Measurements from ENCODE around the gene SARDH.

DNA sequence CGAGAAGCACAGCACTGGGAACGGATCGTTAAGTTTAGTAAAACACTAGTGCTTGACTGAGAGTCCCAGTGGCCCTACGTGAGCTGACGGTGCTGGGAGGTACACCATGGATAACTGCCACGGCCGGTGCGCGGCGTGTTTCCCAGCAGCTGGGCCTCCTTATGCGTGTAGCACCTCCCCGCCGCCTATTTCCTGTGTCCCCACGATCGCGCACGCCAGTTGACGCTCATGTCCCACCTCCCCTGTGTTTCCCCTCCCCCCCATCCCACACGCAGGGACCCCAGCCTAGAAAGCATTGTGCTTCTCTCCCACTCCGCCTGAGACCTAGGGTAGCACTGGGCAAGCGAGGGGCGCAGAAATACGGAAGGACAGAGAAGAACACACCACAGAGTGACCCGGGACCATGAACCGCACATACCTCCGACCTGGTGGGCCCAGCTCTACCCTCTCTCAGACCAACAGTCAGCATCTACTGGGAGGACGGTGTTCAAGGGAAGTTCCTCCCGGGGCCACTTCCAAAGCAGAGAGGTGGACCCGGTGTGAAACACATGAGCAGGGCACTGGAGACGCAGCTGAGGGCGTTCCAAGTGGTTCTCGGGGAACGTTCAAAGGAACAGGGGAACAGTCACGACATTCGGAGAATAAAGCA, 56.4 kb downstream of the SARDH start:
- TF ChIP-seq, protein P1, sequence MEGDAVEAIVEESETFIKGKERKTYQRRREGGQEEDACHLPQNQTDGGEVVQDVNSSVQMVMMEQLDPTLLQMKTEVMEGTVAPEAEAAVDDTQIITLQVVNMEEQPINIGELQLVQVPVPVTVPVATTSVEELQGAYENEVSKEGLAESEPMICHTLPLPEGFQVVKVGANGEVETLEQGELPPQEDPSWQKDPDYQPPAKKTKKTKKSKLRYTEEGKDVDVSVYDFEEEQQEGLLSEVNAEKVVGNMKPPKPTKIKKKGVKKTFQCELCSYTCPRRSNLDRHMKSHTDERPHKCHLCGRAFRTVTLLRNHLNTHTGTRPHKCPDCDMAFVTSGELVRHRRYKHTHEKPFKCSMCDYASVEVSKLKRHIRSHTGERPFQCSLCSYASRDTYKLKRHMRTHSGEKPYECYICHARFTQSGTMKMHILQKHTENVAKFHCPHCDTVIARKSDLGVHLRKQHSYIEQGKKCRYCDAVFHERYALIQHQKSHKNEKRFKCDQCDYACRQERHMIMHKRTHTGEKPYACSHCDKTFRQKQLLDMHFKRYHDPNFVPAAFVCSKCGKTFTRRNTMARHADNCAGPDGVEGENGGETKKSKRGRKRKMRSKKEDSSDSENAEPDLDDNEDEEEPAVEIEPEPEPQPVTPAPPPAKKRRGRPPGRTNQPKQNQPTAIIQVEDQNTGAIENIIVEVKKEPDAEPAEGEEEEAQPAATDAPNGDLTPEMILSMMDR (conservative IDR thresholded peaks at IDR 0.05; ENCODE audit: low read length): no peak
- no peak for TF ChIP-seq EZH2phosphoT487 (IDR thresholded peaks at IDR 0.05; ENCODE audit: borderline replicate concordance)
